Loucy (cell line): Measurements from ENCODE around the gene DNAJC11.
A peak's percentile ranks its signal among the peaks of the same experiment; 100 is the strongest.
"Not testable (repeated sequence)": the region's sequence is repeated elsewhere in the genome, so short reads cannot be mapped to it uniquely, and the experiment has no call there.

Experiments
- H2AFZ ChIP-seq: fragments of 200-600 bp; sonication (generic); 2 replicates; pipeline ENCODE4 v1.6.0; 2016; ENCODE audit warnings: antibody characterized with exemption, mild to moderate bottlenecking, low read length, moderate library complexity
- H3F3A ChIP-seq: fragments of 200-600 bp; 2 replicates; pipeline ENCODE4 v1.6.0; 2016; ENCODE audit warnings: antibody characterized with exemption, low read depth, mild to moderate bottlenecking
- H3K27me3 ChIP-seq: fragments of 200-600 bp; sonication (generic); 2 replicates; pipeline ENCODE4 v1.6.1; 2014; ENCODE audit warnings: low read length, mild to moderate bottlenecking; ENCODE audit not compliant: insufficient read depth, poor library complexity, severe bottlenecking
- H3K36me3 ChIP-seq: fragments of 200-600 bp; sonication (generic); 2 replicates; pipeline ENCODE4 v1.6.1; 2016; ENCODE audit warnings: low read length; ENCODE audit not compliant: insufficient read depth
- H3K4me1 ChIP-seq: fragments of 200-600 bp; sonication (generic); 2 replicates; pipeline ENCODE4 v1.5.1; 2014; ENCODE audit warnings: low read length, mild to moderate bottlenecking; ENCODE audit not compliant: insufficient read depth, poor library complexity, severe bottlenecking
- H3K4me2 ChIP-seq: fragments of 200-600 bp; sonication (generic); 2 replicates; pipeline ENCODE4 v1.6.0; 2014; ENCODE audit warnings: antibody characterized with exemption, low read length, low read depth, mild to moderate bottlenecking; ENCODE audit not compliant: poor library complexity, severe bottlenecking
- H3K4me3 ChIP-seq: fragments of 200-600 bp; sonication (generic); 2 replicates; pipeline ENCODE4 v1.5.1; 2014; ENCODE audit warnings: low read length, mild to moderate bottlenecking, mixed read lengths; ENCODE audit not compliant: poor library complexity, severe bottlenecking
- H3K79me2 ChIP-seq: fragments of 200-600 bp; sonication (generic); 2 replicates; pipeline ENCODE4 v1.6.1; 2014; ENCODE audit warnings: low read length; ENCODE audit not compliant: insufficient read depth
- H3K9ac ChIP-seq: fragments of 200-600 bp; sonication (generic); 2 replicates; pipeline ENCODE4 v1.6.0; 2014; ENCODE audit warnings: mild to moderate bottlenecking, low read depth, low read length, moderate library complexity; ENCODE audit not compliant: poor library complexity, severe bottlenecking
- H3K9me2 ChIP-seq: fragments of 200-600 bp; sonication (generic); replicated peaks from 2 replicates; pipeline ENCODE4 v1.6.1; 2016; ENCODE audit warnings: low read depth, low read length, mixed read lengths
- H3K9me3 ChIP-seq: fragments of 200-600 bp; sonication (generic); 2 replicates; pipeline ENCODE4 v1.6.1; 2014; ENCODE audit warnings: mild to moderate bottlenecking, antibody characterized with exemption, low read length, low read depth; ENCODE audit not compliant: insufficient read depth
- H4K20me1 ChIP-seq: fragments of 200-600 bp; sonication (generic); 2 replicates; pipeline ENCODE4 v1.6.0; 2014; ENCODE audit warnings: antibody characterized with exemption, low read length, mild to moderate bottlenecking; ENCODE audit not compliant: insufficient read depth, poor library complexity, severe bottlenecking
- EZH2phosphoT487 ChIP-seq: fragments of 200-600 bp; IDR thresholded peaks from 2 replicates; pipeline ENCODE4 v1.6.1; 2018; ENCODE audit warnings: antibody characterized with exemption, mild to moderate bottlenecking, moderate library complexity, borderline replicate concordance
- TF ChIP-seq, protein P1 (sequence below): fragments of 200-600 bp; sonication (generic); conservative IDR thresholded peaks from 2 replicates; pipeline ENCODE4 v1.5.1; 2014; ENCODE audit warnings: mild to moderate bottlenecking, antibody characterized with exemption, low read length

DNAJC11 gene

GRCh38 chr1:6648556-6648955, 53.1 kb downstream of the DNAJC11 start:
- Histone ChIP-seq H4K20me1 (no peaks in the 10 kb centered on the region), H3F3A (no peaks in the 10 kb centered on the region), H3K27me3 (no peaks in the 10 kb centered on the region), H3K9ac (no peak overlapping the region), H3K9me3 (no peaks in the 10 kb centered on the region), H3K79me2 (no peaks in the 10 kb centered on the region), H3K4me2 (no peak overlapping the region), H3K4me1 (no peaks in the 10 kb centered on the region), H3K9me2 (no peaks in the 10 kb centered on the region), H2AFZ (no peak overlapping the region), H3K4me3 (no peak overlapping the region), H3K36me3 (peaks cover 43% of the 10 kb centered on the region; the same call in 1 of the 2 replicates)
- TF ChIP-seq, protein P1, sequence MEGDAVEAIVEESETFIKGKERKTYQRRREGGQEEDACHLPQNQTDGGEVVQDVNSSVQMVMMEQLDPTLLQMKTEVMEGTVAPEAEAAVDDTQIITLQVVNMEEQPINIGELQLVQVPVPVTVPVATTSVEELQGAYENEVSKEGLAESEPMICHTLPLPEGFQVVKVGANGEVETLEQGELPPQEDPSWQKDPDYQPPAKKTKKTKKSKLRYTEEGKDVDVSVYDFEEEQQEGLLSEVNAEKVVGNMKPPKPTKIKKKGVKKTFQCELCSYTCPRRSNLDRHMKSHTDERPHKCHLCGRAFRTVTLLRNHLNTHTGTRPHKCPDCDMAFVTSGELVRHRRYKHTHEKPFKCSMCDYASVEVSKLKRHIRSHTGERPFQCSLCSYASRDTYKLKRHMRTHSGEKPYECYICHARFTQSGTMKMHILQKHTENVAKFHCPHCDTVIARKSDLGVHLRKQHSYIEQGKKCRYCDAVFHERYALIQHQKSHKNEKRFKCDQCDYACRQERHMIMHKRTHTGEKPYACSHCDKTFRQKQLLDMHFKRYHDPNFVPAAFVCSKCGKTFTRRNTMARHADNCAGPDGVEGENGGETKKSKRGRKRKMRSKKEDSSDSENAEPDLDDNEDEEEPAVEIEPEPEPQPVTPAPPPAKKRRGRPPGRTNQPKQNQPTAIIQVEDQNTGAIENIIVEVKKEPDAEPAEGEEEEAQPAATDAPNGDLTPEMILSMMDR = no peak
- no peak for TF ChIP-seq EZH2phosphoT487

DNA sequence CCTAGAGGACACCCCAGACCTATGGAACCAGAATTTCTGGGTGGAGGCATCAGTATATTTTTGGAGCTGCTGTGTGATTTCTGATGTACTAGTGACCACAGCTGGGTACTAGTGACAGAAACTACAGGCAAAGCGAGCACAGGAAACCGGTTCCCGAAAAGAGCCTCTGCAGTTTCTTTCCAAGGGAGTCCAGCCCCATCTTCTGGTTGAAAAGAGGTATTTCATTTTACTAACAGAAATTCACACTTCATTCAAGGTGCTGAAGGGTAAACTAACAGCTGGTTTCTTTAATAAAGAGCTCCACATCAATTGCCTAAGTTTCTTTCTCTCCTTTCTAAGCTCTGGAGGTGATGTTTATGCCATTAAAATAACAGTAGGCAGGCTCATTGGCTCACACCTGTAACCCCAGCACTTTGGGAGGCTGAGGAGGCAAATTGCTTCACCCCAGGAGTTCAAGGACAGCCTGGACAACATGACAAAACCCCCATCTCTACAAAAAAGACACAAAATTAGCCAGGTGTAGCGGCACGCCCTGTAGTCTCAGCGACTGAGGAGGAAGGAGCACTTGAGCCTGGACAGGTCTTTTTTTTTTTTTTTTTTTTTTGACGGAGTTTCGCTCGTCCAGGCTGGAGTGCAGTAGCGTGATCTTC, 55.0 kb downstream of the DNAJC11 start:
- H3K36me3 ChIP-seq = peaks cover 23% of the 10 kb centered on the region; the same call in 1 of the 2 replicates
- H4K20me1 ChIP-seq = no peaks in the 10 kb centered on the region

GRCh38 chr1:6645018-6645417, 56.6 kb downstream of the DNAJC11 start:
- Histone ChIP-seq H3K27me3 (no peaks in the 10 kb centered on the region), H3K4me1 (no peaks in the 10 kb centered on the region), H2AFZ (no peak overlapping the region), H3K9me3 (no peaks in the 10 kb centered on the region), H3K36me3 (peaks cover 18% of the 10 kb centered on the region; the same call in 1 of the 2 replicates), H3K9ac (no peak overlapping the region), H4K20me1 (no peaks in the 10 kb centered on the region), H3K9me2 (no peaks in the 10 kb centered on the region), H3K4me2 (no peak overlapping the region), H3K79me2 (no peaks in the 10 kb centered on the region), H3F3A (no peaks in the 10 kb centered on the region), H3K4me3 (no peak overlapping the region)
- no peak for TF ChIP-seq EZH2phosphoT487
- TF ChIP-seq, protein P1 = no peak

More for the DNA sequence above, 55.0 kb downstream of the DNAJC11 start:
- Histone ChIP-seq H3K4me2 (no peak overlapping the region), H3K9ac (no peak overlapping the region), H3F3A (no peaks in the 10 kb centered on the region), H3K9me2 (no peaks in the 10 kb centered on the region), H2AFZ (no peak overlapping the region), H3K79me2 (no peaks in the 10 kb centered on the region), H3K4me1 (no peaks in the 10 kb centered on the region), H3K4me3 (no peak overlapping the region), H3K9me3 (no peaks in the 10 kb centered on the region), H3K27me3 (no peaks in the 10 kb centered on the region)
- no peak for TF ChIP-seq EZH2phosphoT487
- TF ChIP-seq, protein P1 = peak; percentile 72

GRCh38 chr1:6640867-6641266, 60.7 kb downstream of the DNAJC11 start:
- H3K9me3 ChIP-seq, H3F3A ChIP-seq, H3K4me2 ChIP-seq, H3K4me1 ChIP-seq, H2AFZ ChIP-seq, H3K9me2 ChIP-seq, H3K9ac ChIP-seq, H3K4me3 ChIP-seq, H4K20me1 ChIP-seq, H3K79me2 ChIP-seq, H3K27me3 ChIP-seq: not testable (repeated sequence)
- peaks cover 54% of the 10 kb centered on the region; the same call in 1 of the 2 replicates for H3K36me3 ChIP-seq
